ENCODE results near the gene FLT3LG.
A peak's percentile ranks its signal among the peaks of the same experiment; 100 is the strongest.

Gene FLT3LG

GRCh38 chr19:49473868-49474541, at the start of gene FLT3LG:
Gene FLT3LG (plus strand): TSS chr19:49474215. CDS start chr19:49474640, 425 bp downstream.
- DNase-seq (ENCODE audit: extremely low spot score): peak; percentile 80
- CTCF ChIA-PET: interaction anchor here (0.6 to 0.7 kb wide), 4 partner anchors 19 to 1374 kb away, joined by 3 to 5 read pairs (median 4); partner anchors contain the start of genes ALDH16A1 and PRRG2
- POLR2A ChIA-PET: interaction anchor here (0.7 to 4.5 kb wide), 4 partner anchors 11 to 22 kb away, joined by 3 to 25 read pairs (median 6); partner anchors contain the start of genes ALDH16A1 and PIH1D1
- TF ChIP-seq TARDBP (IDR thresholded peaks at IDR 0.05): no peak
- TF ChIP-seq L3MBTL2 (conservative IDR thresholded peaks at IDR 0.05): 0 out of 2 replicates have a peak, but pooled peaks have one; percentile 16

GRCh38 chr19:49425178-49425577, 48.8 kb upstream of the FLT3LG start, which contains the start of gene GFY:
Gene GFY (plus strand): TSS chr19:49425388. CDS start chr19:49426431, 1,043 bp downstream.
- TF ChIP-seq HDGF (IDR thresholded peaks at IDR 0.05; ENCODE audit: borderline replicate concordance): no peak
- TF ChIP-seq BHLHE40 (IDR thresholded peaks at IDR 0.05; ENCODE audit: borderline replicate concordance): no peak
- TF ChIP-seq ELF4 (IDR thresholded peaks at IDR 0.05): no peak
- TF ChIP-seq, protein P1, sequence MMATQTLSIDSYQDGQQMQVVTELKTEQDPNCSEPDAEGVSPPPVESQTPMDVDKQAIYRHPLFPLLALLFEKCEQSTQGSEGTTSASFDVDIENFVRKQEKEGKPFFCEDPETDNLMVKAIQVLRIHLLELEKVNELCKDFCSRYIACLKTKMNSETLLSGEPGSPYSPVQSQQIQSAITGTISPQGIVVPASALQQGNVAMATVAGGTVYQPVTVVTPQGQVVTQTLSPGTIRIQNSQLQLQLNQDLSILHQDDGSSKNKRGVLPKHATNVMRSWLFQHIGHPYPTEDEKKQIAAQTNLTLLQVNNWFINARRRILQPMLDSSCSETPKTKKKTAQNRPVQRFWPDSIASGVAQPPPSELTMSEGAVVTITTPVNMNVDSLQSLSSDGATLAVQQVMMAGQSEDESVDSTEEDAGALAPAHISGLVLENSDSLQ (IDR thresholded peaks at IDR 0.05): no peak
- no peak for TF ChIP-seq ARNT (IDR thresholded peaks at IDR 0.05)
- TF ChIP-seq LEF1 (IDR thresholded peaks at IDR 0.05; ENCODE audit: borderline replicate concordance): no peak
- ChIA-PET POLR2A (interaction anchor here (1.2 to 3.2 kb wide), 4 partner anchors 17 to 28 kb away, joined by 3 to 13 read pairs (median 8); partner anchors contain the start of genes ALDH16A1 and PIH1D1), CTCF (interaction anchor here (1.2 to 2.1 kb wide), 2 partner anchors 22 to 34 kb away, joined by 5 to 9 read pairs; no protein-coding TSS in a partner anchor)
- DNase-seq (ENCODE audit: extremely low spot score): no peak

- TF ChIP-seq, protein P1 (IDR thresholded peaks at IDR 0.05): no peak
- TF ChIP-seq TARDBP (IDR thresholded peaks at IDR 0.05): no peak
- no peak for TF ChIP-seq FOXM1 (IDR thresholded peaks at IDR 0.05; ENCODE audit: borderline replicate concordance)
- TF ChIP-seq LEF1 (IDR thresholded peaks at IDR 0.05; ENCODE audit: borderline replicate concordance): no peak
- no peak for TF ChIP-seq L3MBTL2 (conservative IDR thresholded peaks at IDR 0.05)
- DNase-seq (ENCODE audit: extremely low spot score): peak; percentile 66
- CTCF ChIA-PET: interaction anchor here (1.2 to 2.1 kb wide), 3 partner anchors 10 to 35 kb away, joined by 3 to 9 read pairs (median 5); no protein-coding TSS in a partner anchor
- POLR2A ChIA-PET: interaction anchor here (0.8 to 3.2 kb wide), 5 partner anchors 14 to 27 kb away, joined by 3 to 13 read pairs (median 3); partner anchors contain the start of genes ALDH16A1 and PIH1D1
These were observed 48.0 kb upstream of the FLT3LG start for GRCh38 chr19:49425922-49426592.

DNA sequence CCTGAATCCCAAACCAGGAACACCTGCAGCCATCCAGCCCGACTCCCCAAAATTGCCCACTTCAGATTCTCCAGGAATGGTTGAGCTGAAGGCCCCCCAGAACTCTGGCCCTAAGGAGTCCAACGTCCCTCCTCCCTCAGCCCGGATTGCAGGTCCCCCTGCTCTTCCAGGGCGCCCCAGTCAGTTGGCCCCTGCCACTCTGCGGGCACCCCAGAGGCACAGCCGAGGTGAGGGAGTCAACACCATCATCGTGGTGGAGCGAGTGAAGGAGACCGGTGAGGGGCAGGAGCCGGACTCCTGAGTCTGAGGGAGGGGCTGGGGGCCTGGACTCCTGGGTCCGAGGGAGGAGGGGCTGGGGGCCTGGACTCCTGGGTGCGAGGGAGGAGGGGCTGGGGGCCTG, 46.7 kb upstream of the FLT3LG start:
- ChIA-PET POLR2A (interaction anchor here (0.9 kb wide), 1 partner anchor 15 kb away, joined by 3 read pairs; no protein-coding TSS in a partner anchor), CTCF (interaction anchor here (0.5 kb wide), 1 partner anchor 354 kb away, joined by 3 read pairs; no protein-coding TSS in a partner anchor)
- no peak for DNase-seq (ENCODE audit: extremely low spot score)
- TF ChIP-seq SUZ12 (IDR thresholded peaks at IDR 0.05) (no peak), LEF1 (IDR thresholded peaks at IDR 0.05; ENCODE audit: borderline replicate concordance) (no peak), NFRKB (IDR thresholded peaks at IDR 0.05) (no peak), CTBP1 (IDR thresholded peaks at IDR 0.05; ENCODE audit: borderline replicate concordance) (no peak), ELF4 (IDR thresholded peaks at IDR 0.05) (no peak)
- TF ChIP-seq, protein P1 (IDR thresholded peaks at IDR 0.05): no peak

DNA sequence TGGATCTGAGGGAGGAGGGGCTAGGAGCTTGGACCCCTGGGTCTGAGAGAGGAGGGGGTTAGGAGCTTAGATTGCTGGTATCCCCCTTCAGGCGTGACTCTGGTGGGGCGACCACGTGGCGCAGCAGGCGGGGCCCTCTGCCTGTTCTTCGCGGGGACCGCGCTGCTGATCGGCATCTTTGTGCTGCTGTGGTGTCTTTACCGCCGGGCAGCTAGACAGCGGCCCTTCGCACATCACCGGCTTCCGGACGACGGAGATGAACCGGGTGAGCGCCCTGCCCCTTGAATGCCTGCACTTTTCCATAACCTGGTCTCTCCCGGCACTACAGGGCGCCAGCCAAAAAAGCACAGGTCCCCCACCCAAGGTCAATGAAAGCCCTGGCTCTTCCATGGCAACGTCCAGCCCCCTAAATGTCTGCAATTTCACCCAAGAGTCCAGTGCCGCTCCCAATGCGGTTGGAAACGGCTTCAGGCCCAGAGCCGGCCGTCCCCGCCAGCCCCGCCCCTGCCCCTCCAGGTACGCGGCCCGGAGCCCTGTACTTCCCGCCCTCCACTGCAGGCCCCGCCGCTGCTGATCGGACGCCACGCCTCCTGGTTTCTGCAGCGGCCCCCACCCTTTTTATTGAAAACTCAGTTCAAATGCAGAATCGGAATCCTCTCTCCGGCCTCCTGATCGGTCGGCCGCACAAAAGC, 46.0 kb upstream of the FLT3LG start:
- POLR2A ChIA-PET: interaction anchor here (0.9 kb wide), 1 partner anchor 14 kb away, joined by 3 read pairs; no protein-coding TSS in a partner anchor
- CTCF ChIA-PET: no interaction called here

More for the DNA sequence above, 46.0 kb upstream of the FLT3LG start:
- no peak for TF ChIP-seq SP1 (IDR thresholded peaks at IDR 0.05)
- no peak for TF ChIP-seq BHLHE40 (IDR thresholded peaks at IDR 0.05; ENCODE audit: borderline replicate concordance)
- TF ChIP-seq SUZ12 (IDR thresholded peaks at IDR 0.05): no peak
- no peak for TF ChIP-seq FOXM1 (IDR thresholded peaks at IDR 0.05; ENCODE audit: borderline replicate concordance)
- TF ChIP-seq FOXK2 (IDR thresholded peaks at IDR 0.05): no peak
- no peak for TF ChIP-seq NFRKB (IDR thresholded peaks at IDR 0.05)
- TF ChIP-seq HDGF (IDR thresholded peaks at IDR 0.05; ENCODE audit: borderline replicate concordance): no peak
- TF ChIP-seq ELF4 (IDR thresholded peaks at IDR 0.05): no peak
- TF ChIP-seq TARDBP (IDR thresholded peaks at IDR 0.05): no peak
- no peak for TF ChIP-seq ZNF384 (IDR thresholded peaks at IDR 0.05)
- no peak for TF ChIP-seq L3MBTL2 (conservative IDR thresholded peaks at IDR 0.05)
- no peak for TF ChIP-seq FOXA1 (IDR thresholded peaks at IDR 0.05)
- no peak for TF ChIP-seq ARNT (IDR thresholded peaks at IDR 0.05)
- no peak for TF ChIP-seq CTBP1 (IDR thresholded peaks at IDR 0.05; ENCODE audit: borderline replicate concordance)
- TF ChIP-seq, protein P1 (IDR thresholded peaks at IDR 0.05): no peak
- no peak for TF ChIP-seq LEF1 (IDR thresholded peaks at IDR 0.05; ENCODE audit: borderline replicate concordance)
- DNase-seq (ENCODE audit: extremely low spot score): no peak

Data from HEK293T (cell line).